Heart left ventricle (tissue), 16 donors: Measurements from ENCODE around the gene FHL2. TPM values are rescaled to one million over a fixed set of nuclear protein-coding genes. Genes with fewer than 3 reads are reported as not detected.

Experiments used
- ATAC-seq, 4 donors: fragments of 200-7000 bp; cut with Tn5 transposase; one replicate each; pipeline ENCODE4 v1.9.1; 2020 to 2022; ENCODE audit warnings: moderate library complexity in 4 of 4, mild to moderate bottlenecking in 3 of 4, moderate number of reproducible peaks in 1 of 4
- DNase-seq, 5 donors: peaks; one replicate each; pipeline ENCODE4 v3.0.0-alpha.2; 2020
- H3K27ac ChIP-seq, 12 donors: fragments of 200-600 bp; sonication (generic) in 4 of 12; one replicate each; pipeline versions ENCODE4 v1.5.0 to v1.8.0; 2016 to 2022; ENCODE audit warnings: mild to moderate bottlenecking in 2 of 12
- H3K27me3 ChIP-seq, 9 donors: fragments of 200-600 bp; sonication (generic) in 2 of 9; one replicate each; pipeline versions ENCODE4 v1.5.1 to v1.8.0; 2016 to 2022; ENCODE audit warnings: mild to moderate bottlenecking in 3 of 9
- H3K36me3 ChIP-seq, 9 donors: fragments of 200-600 bp; sonication (generic) in 2 of 9; one replicate each; pipeline versions ENCODE4 v1.5.0 to v1.8.0; 2018 to 2022; ENCODE audit warnings: mild to moderate bottlenecking in 2 of 9
- H3K4me1 ChIP-seq, 12 donors: fragments of 200-600 bp; sonication (generic) in 4 of 12; one replicate each; pipeline versions ENCODE4 v1.5.0 to v1.8.0; 2016 to 2022; ENCODE audit warnings: mild to moderate bottlenecking in 3 of 12
- H3K4me3 ChIP-seq, 12 donors: fragments of 200-600 bp; sonication (generic) in 4 of 12; one replicate each; pipeline versions ENCODE4 v1.5.0 to v1.8.0; 2017 to 2022; ENCODE audit warnings: mild to moderate bottlenecking in 9 of 12, moderate library complexity in 4 of 12
- H3K9me3 ChIP-seq, 12 donors: fragments of 200-600 bp; sonication (generic) in 4 of 12; one replicate each; pipeline versions ENCODE4 v1.5.0 to v1.8.0; 2016 to 2022; ENCODE audit warnings: mild to moderate bottlenecking in 1 of 12
- POLR2A ChIP-seq, 2 donors: fragments of 450-650 bp; IDR thresholded peaks; one replicate each; pipeline ENCODE4 v1.6.1; 2017; ENCODE audit warnings: antibody characterized with exemption in 2 of 2, mild to moderate bottlenecking in 2 of 2, moderate library complexity in 2 of 2
- WGBS, 4 donors: extraction: QIAGEN DNeasy Blood & Tissue Kit in 2 of 4; methylation state at CpG; one replicate each; pipeline versions ENCODE4 v1.1.5 to v1.1.7; 2013 to 2018; 5-methylcytosine and 5-hydroxymethylcytosine counted together
- intact Hi-C, 10 donors: fragments of 100-400 bp; cut with DNase I; formaldehyde crosslinking; loops; one replicate each; pipeline versions ENCODE4 v1.11.1 to v1.14.2; 2022
- polyA plus RNA-seq, 2 donors: library from polyadenylated mRNA; stranded (reverse); fragments of 200-250 nt; gene quantifications; one replicate each; pipeline ENCODE4 v1.2.3, GENCODE V29; 2013
- total RNA-seq, 9 donors: library from RNA; depleted of rRNA in 2 of 9; stranded (reverse); fragments of >200 nt in 2 of 9; fragmentation: NEBNext Ultra II Directional in 3 of 9; extraction: Animal tissue kit (Norgen Biotek cat#: 25700) in 3 of 9; gene quantifications; one replicate each; pipeline versions ENCODE4 v1.1.0 to v1.2.4, GENCODE V29; 2016 to 2023
- TF ChIP-seq, protein P1 (sequence below), 12 donors: fragments of 200-600 bp; sonication (generic) in 4 of 12; IDR thresholded peaks; one replicate each; pipeline versions ENCODE4 v1.5.0 to v1.8.0; 2018 to 2022; ENCODE audit warnings: antibody characterized with exemption in 12 of 12, mild to moderate bottlenecking in 5 of 12
- donor health status: ischemic (EF 13 %, LVEDD 7.1; RV severe dilation, severe dysfunction).
- donor health status: healthy with polysubstance abuse.
- donor health status: DM: no; HTN: yes; CAD: no.
- donor health status: DM: no; HTN: no; CAD: no.
- donor health status: ischemic (EF 25% LVEDD 6.9; RV normal size, moderate dysfunction).
- donor health status: ischemic (EF 25% LVEDD 5.7; RV mildly dilated, moderate dysfunction).
- donor health status: healthy.
- donor health status: DM: yes; HTN: yes; CAD: no.
- donor health status: ischemic (EF 35%, LVEDD 5.7; RV mildly dilated, moderate dysfunction).
- donor health status: nonischemic (EF 11% LVEDD 7.7; RV severe dilation, severe dysfunction).
- donor health status: DM: yes; HTN: yes; CAD: no.
- donor health status: PGD.
- donor health status: ischemic (EF 29% LVEDD 5.4; RV normal size, mild dysfunction).
- donor health status: nonischemic (EF 23%, LVEDD 6.1; RV moderate dilation, normal function).

Gene FHL2
- total and polyA plus RNA-seq, 11 donors = 649 to 4,692 (median 1,165) TPM

DNA sequence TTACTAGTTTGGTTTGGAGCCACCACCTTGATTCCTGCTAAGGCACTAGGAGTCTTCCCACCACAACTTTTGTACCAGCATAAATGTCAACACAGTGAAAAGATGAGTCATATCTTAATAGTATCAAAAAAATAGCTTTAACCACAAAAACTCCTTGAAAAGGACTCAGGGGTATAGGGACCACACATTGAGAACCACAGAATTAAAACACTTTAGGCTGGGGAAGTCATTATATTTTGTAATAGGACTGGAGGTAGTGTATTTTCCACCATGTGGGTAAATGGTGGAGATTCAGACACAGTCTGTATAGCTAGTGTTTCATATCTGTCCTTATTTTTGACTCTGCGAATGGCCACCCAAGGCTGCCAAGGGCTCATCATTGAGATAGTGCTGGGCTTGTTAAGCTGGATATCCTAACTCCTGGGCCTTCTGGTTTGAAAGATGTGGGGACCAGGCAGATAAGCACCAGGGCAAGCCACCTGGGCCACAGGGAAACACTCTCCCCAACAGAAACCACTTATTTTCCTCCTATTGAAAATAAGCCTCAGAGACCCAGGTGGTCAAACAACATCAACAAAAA, 19.1 kb upstream of the FHL2 start:
- Histone ChIP-seq H3K27me3 (no peaks in the 10 kb centered on the region), H3K27ac (peak overlapping the region in 8 of 12 donors; percentile 7 to 81 (median 42)), H3K36me3 (peaks cover 0 to 7% (median 0%) of the 10 kb centered on the region in 9 donors), H3K4me3 (peak overlapping the region in 1 of 12 donors; percentile 3), H3K4me1 (peaks cover 0 to 76% (median 12%) of the 10 kb centered on the region in 12 donors), H3K9me3 (peaks cover 0 to 12% (median 0%) of the 10 kb centered on the region in 12 donors)
- DNase-seq (no peak), ATAC-seq (no peak)
- 46 to 71% (median 61%) methylated on average over 1 of the region's 1 CpG for WGBS, 4 donors
- intact Hi-C loops = no loop called here
- TF ChIP-seq, protein P1, sequence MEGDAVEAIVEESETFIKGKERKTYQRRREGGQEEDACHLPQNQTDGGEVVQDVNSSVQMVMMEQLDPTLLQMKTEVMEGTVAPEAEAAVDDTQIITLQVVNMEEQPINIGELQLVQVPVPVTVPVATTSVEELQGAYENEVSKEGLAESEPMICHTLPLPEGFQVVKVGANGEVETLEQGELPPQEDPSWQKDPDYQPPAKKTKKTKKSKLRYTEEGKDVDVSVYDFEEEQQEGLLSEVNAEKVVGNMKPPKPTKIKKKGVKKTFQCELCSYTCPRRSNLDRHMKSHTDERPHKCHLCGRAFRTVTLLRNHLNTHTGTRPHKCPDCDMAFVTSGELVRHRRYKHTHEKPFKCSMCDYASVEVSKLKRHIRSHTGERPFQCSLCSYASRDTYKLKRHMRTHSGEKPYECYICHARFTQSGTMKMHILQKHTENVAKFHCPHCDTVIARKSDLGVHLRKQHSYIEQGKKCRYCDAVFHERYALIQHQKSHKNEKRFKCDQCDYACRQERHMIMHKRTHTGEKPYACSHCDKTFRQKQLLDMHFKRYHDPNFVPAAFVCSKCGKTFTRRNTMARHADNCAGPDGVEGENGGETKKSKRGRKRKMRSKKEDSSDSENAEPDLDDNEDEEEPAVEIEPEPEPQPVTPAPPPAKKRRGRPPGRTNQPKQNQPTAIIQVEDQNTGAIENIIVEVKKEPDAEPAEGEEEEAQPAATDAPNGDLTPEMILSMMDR (IDR thresholded peaks at IDR 0.05) = no peak
- TF ChIP-seq POLR2A (IDR thresholded peaks at IDR 0.05) = no peak

GRCh38 chr2:105416156-105416555, 17.3 kb upstream of the FHL2 start:
- WGBS, 4 donors = 44 to 61% (median 55%) methylated on average over 3 of the region's 3 CpGs
- Histone ChIP-seq H3K27me3 (no peaks in the 10 kb centered on the region), H3K4me1 (peaks cover 0 to 80% (median 10%) of the 10 kb centered on the region in 12 donors), H3K9me3 (peaks cover 0 to 12% (median 0%) of the 10 kb centered on the region in 12 donors), H3K27ac (peak overlapping the region in 6 of 12 donors; percentile 13 to 81 (median 49)), H3K36me3 (peaks cover 0 to 5% (median 0%) of the 10 kb centered on the region in 9 donors), H3K4me3 (no peak overlapping the region)
- DNase-seq (no peak), ATAC-seq (no peak)
- intact Hi-C loops = no loop called here
- TF ChIP-seq, protein P1 (IDR thresholded peaks at IDR 0.05) = no peak
- no peak for TF ChIP-seq POLR2A (IDR thresholded peaks at IDR 0.05)

- DNase-seq = no peak
- ATAC-seq = no peak
- peaks cover 0 to 80% (median 18%) of the 10 kb centered on the region in 12 donors for H3K4me1 ChIP-seq
- no peaks in the 10 kb centered on the region for H3K27me3 ChIP-seq
- intact Hi-C loops = no loop called here
- H3K27ac ChIP-seq = peak overlapping the region in 10 of 12 donors; percentile 41 to 81 (median 60)
- TF ChIP-seq POLR2A (IDR thresholded peaks at IDR 0.05) = no peak
- TF ChIP-seq, protein P1 (IDR thresholded peaks at IDR 0.05) = no peak
- H3K36me3 ChIP-seq = peaks cover 0 to 4% (median 0%) of the 10 kb centered on the region in 9 donors
- 27 to 45% (median 41%) methylated on average over 4 of the region's 4 CpGs for WGBS, 4 donors
- peaks cover 0 to 11% (median 0%) of the 10 kb centered on the region in 12 donors for H3K9me3 ChIP-seq
- H3K4me3 ChIP-seq = no peak overlapping the region
These were observed 16.2 kb upstream of the FHL2 start for GRCh38 chr2:105415007-105415406.

GRCh38 chr2:105413206-105413605, 14.4 kb upstream of the FHL2 start:
- peak overlapping the region in 10 of 12 donors; percentile 0 to 81 (median 62) for H3K27ac ChIP-seq
- intact Hi-C loops = loop anchor here in 1 of 10 donors (5.0 kb wide), 1 partner anchor 41 kb away; no protein-coding TSS in a partner anchor
- TF ChIP-seq POLR2A (IDR thresholded peaks at IDR 0.05) = no peak
- TF ChIP-seq, protein P1 (IDR thresholded peaks at IDR 0.05) = no peak
- 40 to 61% (median 41%) methylated on average over 5 of the region's 5 CpGs for WGBS, 4 donors
- ATAC-seq = no peak
- H3K36me3 ChIP-seq = peaks cover 0 to 12% (median 0%) of the 10 kb centered on the region in 9 donors
- peaks cover 4 to 85% (median 32%) of the 10 kb centered on the region in 12 donors for H3K4me1 ChIP-seq
- no peak overlapping the region for H3K4me3 ChIP-seq
- no peaks in the 10 kb centered on the region for H3K27me3 ChIP-seq
- no peaks in the 10 kb centered on the region for H3K9me3 ChIP-seq
- DNase-seq = no peak
